Measurements from ENCODE around the gene PARP1. TPM values are rescaled to one million over a fixed set of nuclear protein-coding genes. Genes with fewer than 3 reads are reported as not detected.

The PARP1 gene
- total RNA-seq, 1 experiment from 2014 or later = 157 TPM

DNA sequence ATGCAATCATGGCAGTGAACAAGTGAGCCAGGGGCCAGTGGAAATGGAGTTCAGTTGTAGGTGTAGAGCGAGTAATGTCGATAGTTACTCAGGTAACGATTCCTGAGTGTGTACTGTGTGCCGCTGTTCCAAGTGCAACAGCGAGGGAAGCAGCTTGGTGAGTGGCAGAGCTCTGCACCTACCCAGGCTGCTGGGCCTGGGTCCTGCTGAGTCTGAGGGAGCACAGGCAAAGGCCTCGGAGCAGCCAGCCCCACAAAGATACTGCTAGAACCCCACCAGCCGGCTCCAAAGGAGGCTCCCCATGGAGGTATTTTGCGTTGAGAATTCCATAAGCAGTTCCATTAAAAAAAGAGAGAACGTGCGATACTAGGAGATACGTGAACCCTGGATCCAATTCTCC is 23.2 kb downstream of the PARP1 start:
- DNase-seq = no peak
- intact Hi-C loops (cut with micrococcal nuclease; ENCODE audit: unreplicated experiment) = no loop called here
- TF ChIP-seq EZH2 (IDR thresholded peaks at IDR 0.05; ENCODE audit: low read depth) = no peak
- TF ChIP-seq, protein P1, sequence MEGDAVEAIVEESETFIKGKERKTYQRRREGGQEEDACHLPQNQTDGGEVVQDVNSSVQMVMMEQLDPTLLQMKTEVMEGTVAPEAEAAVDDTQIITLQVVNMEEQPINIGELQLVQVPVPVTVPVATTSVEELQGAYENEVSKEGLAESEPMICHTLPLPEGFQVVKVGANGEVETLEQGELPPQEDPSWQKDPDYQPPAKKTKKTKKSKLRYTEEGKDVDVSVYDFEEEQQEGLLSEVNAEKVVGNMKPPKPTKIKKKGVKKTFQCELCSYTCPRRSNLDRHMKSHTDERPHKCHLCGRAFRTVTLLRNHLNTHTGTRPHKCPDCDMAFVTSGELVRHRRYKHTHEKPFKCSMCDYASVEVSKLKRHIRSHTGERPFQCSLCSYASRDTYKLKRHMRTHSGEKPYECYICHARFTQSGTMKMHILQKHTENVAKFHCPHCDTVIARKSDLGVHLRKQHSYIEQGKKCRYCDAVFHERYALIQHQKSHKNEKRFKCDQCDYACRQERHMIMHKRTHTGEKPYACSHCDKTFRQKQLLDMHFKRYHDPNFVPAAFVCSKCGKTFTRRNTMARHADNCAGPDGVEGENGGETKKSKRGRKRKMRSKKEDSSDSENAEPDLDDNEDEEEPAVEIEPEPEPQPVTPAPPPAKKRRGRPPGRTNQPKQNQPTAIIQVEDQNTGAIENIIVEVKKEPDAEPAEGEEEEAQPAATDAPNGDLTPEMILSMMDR (conservative IDR thresholded peaks at IDR 0.05) = no peak
- Histone ChIP-seq H3K27ac (no peak overlapping the region), H3K4me2 (no peak overlapping the region), H3K9me2 (ENCODE audit: insufficient read depth) (no peaks in the 10 kb centered on the region), H3K4me3 (no peak overlapping the region), H3F3A (ENCODE audit: insufficient read depth, low read depth) (no peaks in the 10 kb centered on the region), H3K79me2 (ENCODE audit: low read depth) (no peaks in the 10 kb centered on the region), H2AFZ (no peak overlapping the region), H3K9me3 (ENCODE audit: insufficient read depth, low read depth) (no peaks in the 10 kb centered on the region), H3K4me1 (replicated peaks; ENCODE audit: insufficient read depth) (no peaks in the 10 kb centered on the region), H3K27me3 (ENCODE audit: insufficient read depth, low read depth) (no peaks in the 10 kb centered on the region), H3K36me3 (ENCODE audit: low read depth) (peaks cover 16% of the 10 kb centered on the region; the same call in 1 of the 2 replicates), H4K20me1 (ENCODE audit: insufficient read depth) (no peaks in the 10 kb centered on the region)
- BruUV-seq (replicated peaks) = no TSS peak
- ChIA-PET CTCF (no interaction called here), POLR2A (ENCODE audit: unreplicated experiment) (no interaction called here)

DNA sequence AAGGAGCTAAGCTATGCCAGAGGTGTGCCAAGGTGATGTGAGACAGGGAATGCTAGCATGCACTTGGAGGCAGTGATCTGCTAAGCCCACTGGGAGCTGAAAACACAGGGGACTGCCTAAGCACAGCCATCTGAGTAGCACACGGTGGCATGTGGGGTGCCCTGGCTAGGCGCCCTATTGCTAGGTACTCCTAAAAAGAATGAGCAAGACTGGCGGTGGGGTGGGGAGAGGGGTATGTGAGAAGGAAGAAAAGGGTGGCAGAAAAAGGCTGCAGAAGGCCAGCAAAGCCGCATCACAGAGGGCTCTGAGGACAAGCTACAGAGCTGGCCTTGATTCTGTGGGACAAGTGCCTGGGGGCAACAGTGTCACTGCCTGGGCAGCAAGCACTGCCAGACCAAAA is 23.9 kb downstream of the PARP1 start:
- Histone ChIP-seq H3K4me1 (replicated peaks; ENCODE audit: insufficient read depth) (no peaks in the 10 kb centered on the region), H3K4me3 (no peak overlapping the region), H3K9me3 (ENCODE audit: insufficient read depth, low read depth) (no peaks in the 10 kb centered on the region), H3K27me3 (ENCODE audit: insufficient read depth, low read depth) (no peaks in the 10 kb centered on the region), H3K4me2 (no peak overlapping the region), H3F3A (ENCODE audit: insufficient read depth, low read depth) (no peaks in the 10 kb centered on the region), H3K36me3 (ENCODE audit: low read depth) (peaks cover 16% of the 10 kb centered on the region; the same call in 1 of the 2 replicates), H3K27ac (no peak overlapping the region), H3K9me2 (ENCODE audit: insufficient read depth) (no peaks in the 10 kb centered on the region), H2AFZ (no peak overlapping the region), H3K79me2 (ENCODE audit: low read depth) (no peaks in the 10 kb centered on the region), H4K20me1 (ENCODE audit: insufficient read depth) (no peaks in the 10 kb centered on the region)
- intact Hi-C loops (cut with micrococcal nuclease; ENCODE audit: unreplicated experiment) = no loop called here
- ChIA-PET CTCF (no interaction called here), POLR2A (ENCODE audit: unreplicated experiment) (no interaction called here)
- no peak for DNase-seq
- TF ChIP-seq EZH2 (IDR thresholded peaks at IDR 0.05; ENCODE audit: low read depth) = no peak
- TF ChIP-seq, protein P1 (conservative IDR thresholded peaks at IDR 0.05) = no peak
- no TSS peak for BruUV-seq (replicated peaks)

DNA sequence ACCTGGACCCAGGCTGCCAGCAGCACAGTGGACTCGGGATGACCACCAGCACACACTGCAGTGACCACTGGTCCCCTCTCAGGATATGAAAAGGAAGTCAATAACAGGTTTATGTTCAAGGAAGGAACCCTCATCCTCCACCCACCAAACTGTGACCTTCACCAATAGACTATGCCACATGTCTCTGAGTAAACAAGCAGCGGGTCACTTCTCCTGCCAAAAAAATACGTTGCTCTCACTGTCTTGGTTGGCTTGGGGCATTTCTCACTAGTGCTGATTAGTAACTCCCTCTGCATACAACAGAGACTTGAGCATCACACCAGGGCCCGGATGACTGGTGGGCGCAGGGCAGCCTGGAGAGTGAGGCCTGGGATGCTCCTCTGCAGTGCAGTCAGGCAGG is 25.9 kb downstream of the PARP1 start:
- Histone ChIP-seq H2AFZ (no peak overlapping the region), H3K4me1 (replicated peaks; ENCODE audit: insufficient read depth) (no peaks in the 10 kb centered on the region), H3K4me2 (no peak overlapping the region), H3K36me3 (ENCODE audit: low read depth) (peaks cover 16% of the 10 kb centered on the region; the same call in 1 of the 2 replicates), H3K9me2 (ENCODE audit: insufficient read depth) (no peaks in the 10 kb centered on the region), H3K4me3 (no peak overlapping the region), H3K27me3 (ENCODE audit: insufficient read depth, low read depth) (no peaks in the 10 kb centered on the region), H3F3A (ENCODE audit: insufficient read depth, low read depth) (no peaks in the 10 kb centered on the region), H4K20me1 (ENCODE audit: insufficient read depth) (no peaks in the 10 kb centered on the region), H3K9me3 (ENCODE audit: insufficient read depth, low read depth) (no peaks in the 10 kb centered on the region), H3K79me2 (ENCODE audit: low read depth) (no peaks in the 10 kb centered on the region), H3K27ac (no peak overlapping the region)
- TF ChIP-seq, protein P1 (conservative IDR thresholded peaks at IDR 0.05) = no peak
- TF ChIP-seq EZH2 (IDR thresholded peaks at IDR 0.05; ENCODE audit: low read depth) = no peak
- ChIA-PET CTCF (no interaction called here), POLR2A (ENCODE audit: unreplicated experiment) (no interaction called here)
- no TSS peak for BruUV-seq (replicated peaks)
- no peak for DNase-seq
- intact Hi-C loops (cut with micrococcal nuclease; ENCODE audit: unreplicated experiment) = no loop called here

Data from PC-9 (cell line).